Measurements from ENCODE around the gene SORCS3. TPM values are rescaled to one million over a fixed set of nuclear protein-coding genes. Genes with fewer than 3 reads are reported as not detected.

Gene SORCS3
- total RNA-seq, 4 donors from 2014 or later: 0.26 to 0.50 (median 0.41) TPM

DNA sequence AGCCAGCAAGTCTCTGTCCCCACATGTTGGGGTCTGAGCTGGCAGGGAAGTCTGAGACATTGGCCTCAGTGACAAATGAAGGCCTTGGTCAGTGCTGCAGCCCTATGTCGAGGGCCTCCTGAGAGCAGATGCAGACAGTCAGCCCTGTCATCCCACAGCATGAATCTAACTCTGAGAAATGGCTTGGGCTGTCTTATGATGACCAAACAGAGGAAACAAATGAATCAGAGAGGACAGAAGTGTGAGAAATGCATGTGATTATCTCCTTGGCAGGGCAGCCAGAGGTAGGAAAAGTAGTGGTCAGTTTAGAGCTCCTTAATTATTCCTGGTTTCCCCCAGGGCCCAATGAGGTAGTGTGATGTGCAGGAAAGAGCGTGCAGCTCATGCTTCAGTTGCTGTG lies 287.6 kb downstream of the SORCS3 start:
- WGBS: 88% methylated on average over 1 of the region's 2 CpGs
- peaks cover 0 to 3% (median 0%) of the 10 kb centered on the region in 4 donors for H3K9me3 ChIP-seq
- intact Hi-C loops (cut with DNase I): loop anchor here (10.0 kb wide), 2 partner anchors 284 to 344 kb away; partner anchors contain the start of gene SORCS3
- no peak overlapping the region for H3K27ac ChIP-seq (replicated peaks in 1 of 4)
- no peaks in the 10 kb centered on the region for H3K36me3 ChIP-seq
- no peaks in the 10 kb centered on the region for H3K4me1 ChIP-seq
- no peak overlapping the region for H3K4me3 ChIP-seq
- H3K27me3 ChIP-seq: no peaks in the 10 kb centered on the region
- DNase-seq (ENCODE audit: extremely low spot score): no peak
- TF ChIP-seq EP300 (IDR thresholded peaks at IDR 0.05): no peak
- no peak for TF ChIP-seq POLR2AphosphoS5 (IDR thresholded peaks at IDR 0.05)
- no peak for TF ChIP-seq POLR2A (IDR thresholded peaks at IDR 0.05; ENCODE audit: low read depth)
- TF ChIP-seq, protein P1, sequence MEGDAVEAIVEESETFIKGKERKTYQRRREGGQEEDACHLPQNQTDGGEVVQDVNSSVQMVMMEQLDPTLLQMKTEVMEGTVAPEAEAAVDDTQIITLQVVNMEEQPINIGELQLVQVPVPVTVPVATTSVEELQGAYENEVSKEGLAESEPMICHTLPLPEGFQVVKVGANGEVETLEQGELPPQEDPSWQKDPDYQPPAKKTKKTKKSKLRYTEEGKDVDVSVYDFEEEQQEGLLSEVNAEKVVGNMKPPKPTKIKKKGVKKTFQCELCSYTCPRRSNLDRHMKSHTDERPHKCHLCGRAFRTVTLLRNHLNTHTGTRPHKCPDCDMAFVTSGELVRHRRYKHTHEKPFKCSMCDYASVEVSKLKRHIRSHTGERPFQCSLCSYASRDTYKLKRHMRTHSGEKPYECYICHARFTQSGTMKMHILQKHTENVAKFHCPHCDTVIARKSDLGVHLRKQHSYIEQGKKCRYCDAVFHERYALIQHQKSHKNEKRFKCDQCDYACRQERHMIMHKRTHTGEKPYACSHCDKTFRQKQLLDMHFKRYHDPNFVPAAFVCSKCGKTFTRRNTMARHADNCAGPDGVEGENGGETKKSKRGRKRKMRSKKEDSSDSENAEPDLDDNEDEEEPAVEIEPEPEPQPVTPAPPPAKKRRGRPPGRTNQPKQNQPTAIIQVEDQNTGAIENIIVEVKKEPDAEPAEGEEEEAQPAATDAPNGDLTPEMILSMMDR (IDR thresholded peaks at IDR 0.05): no peak

DNA sequence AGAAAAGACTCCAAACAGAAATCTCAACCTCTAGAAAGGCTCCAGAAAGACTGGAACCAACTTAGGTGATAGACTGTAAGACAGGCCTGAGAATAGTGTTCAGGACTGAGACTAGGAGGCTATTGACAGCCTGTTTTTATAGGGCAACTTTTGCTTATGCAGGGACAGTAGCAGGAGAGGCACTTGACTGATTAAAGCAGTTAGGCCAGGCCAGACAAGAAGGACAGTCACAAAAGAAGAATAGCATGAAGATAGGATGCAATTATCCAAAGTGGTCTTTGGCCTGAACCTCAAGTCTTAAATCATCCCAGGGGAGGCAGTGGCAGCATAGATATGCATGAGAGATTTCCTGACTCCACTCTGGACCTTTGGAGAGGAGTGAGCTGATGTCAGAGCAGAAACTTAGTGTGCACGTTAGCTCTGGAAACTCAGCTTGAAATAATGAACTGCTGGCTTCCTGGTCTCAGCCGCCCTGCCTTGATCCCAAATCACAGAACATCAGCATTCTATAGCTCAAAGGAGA lies 290.6 kb downstream of the SORCS3 start:
- Histone ChIP-seq H3K4me3 (no peak overlapping the region), H3K27me3 (no peaks in the 10 kb centered on the region), H3K36me3 (no peaks in the 10 kb centered on the region), H3K27ac (replicated peaks in 1 of 4) (no peak overlapping the region), H3K4me1 (no peaks in the 10 kb centered on the region), H3K9me3 (peaks cover 0 to 3% (median 0%) of the 10 kb centered on the region in 4 donors)
- intact Hi-C loops (cut with DNase I): no loop called here
- no peak for TF ChIP-seq POLR2A (IDR thresholded peaks at IDR 0.05; ENCODE audit: low read depth)
- TF ChIP-seq, protein P1 (IDR thresholded peaks at IDR 0.05): no peak
- TF ChIP-seq EP300 (IDR thresholded peaks at IDR 0.05): no peak
- TF ChIP-seq POLR2AphosphoS5 (IDR thresholded peaks at IDR 0.05): no peak
- no peak for DNase-seq (ENCODE audit: extremely low spot score)
- 85% methylated on average over 2 of the region's 2 CpGs for WGBS

DNA sequence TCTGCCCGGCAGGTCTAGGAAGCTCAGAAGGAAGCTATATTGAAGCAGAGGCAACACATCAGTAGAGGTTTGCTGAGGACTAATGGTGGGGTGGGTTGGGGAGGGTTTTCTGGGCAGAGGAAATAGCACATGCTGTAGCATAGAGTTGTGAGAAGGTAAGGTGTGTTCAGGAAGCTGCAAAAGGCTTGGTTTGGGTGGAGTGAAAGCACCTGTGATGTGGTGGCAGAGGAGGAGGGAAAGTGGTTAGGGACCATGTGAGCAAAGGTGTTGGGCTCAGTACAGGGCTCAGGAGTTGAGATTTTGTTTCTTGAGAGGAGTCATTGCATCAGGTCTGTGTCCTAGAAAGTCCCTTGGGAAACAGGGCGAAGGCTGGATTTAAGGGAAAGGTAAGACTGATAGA lies 294.6 kb downstream of the SORCS3 start:
- Histone ChIP-seq H3K4me1 (no peaks in the 10 kb centered on the region), H3K4me3 (no peak overlapping the region), H3K9me3 (no peaks in the 10 kb centered on the region), H3K36me3 (no peaks in the 10 kb centered on the region), H3K27me3 (no peaks in the 10 kb centered on the region), H3K27ac (replicated peaks in 1 of 4) (no peak overlapping the region)
- TF ChIP-seq POLR2AphosphoS5 (IDR thresholded peaks at IDR 0.05) (no peak), POLR2A (IDR thresholded peaks at IDR 0.05; ENCODE audit: low read depth) (no peak), EP300 (IDR thresholded peaks at IDR 0.05) (no peak)
- TF ChIP-seq, protein P1 (IDR thresholded peaks at IDR 0.05): no peak
- intact Hi-C loops (cut with DNase I): no loop called here
- 38% methylated on average over 2 of the region's 2 CpGs for WGBS
- DNase-seq (ENCODE audit: extremely low spot score): no peak

DNA sequence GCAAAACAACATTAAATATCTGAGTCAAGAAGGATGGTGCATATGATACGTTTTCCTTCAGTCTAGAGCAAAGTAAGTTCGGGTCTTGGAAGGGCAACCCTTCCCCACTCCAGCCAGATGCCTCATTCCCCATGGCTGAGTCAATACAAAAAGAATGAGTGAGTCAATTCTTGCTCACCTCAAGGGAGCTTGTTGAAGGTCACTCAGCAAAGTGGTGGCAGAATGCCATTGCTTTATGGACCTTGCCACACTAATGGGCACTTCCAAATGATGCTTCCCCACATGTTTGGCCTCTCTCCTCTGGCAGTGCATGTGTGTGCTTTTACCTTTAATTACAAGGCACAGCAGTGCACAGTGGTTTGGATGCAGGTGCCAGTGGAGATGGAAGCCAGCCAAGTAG lies 296.5 kb downstream of the SORCS3 start:
- Histone ChIP-seq H3K4me1 (no peaks in the 10 kb centered on the region), H3K27me3 (no peaks in the 10 kb centered on the region), H3K36me3 (no peaks in the 10 kb centered on the region), H3K9me3 (no peaks in the 10 kb centered on the region), H3K27ac (replicated peaks in 1 of 4) (no peak overlapping the region), H3K4me3 (no peak overlapping the region)
- TF ChIP-seq POLR2A (IDR thresholded peaks at IDR 0.05; ENCODE audit: low read depth): no peak
- TF ChIP-seq POLR2AphosphoS5 (IDR thresholded peaks at IDR 0.05): no peak
- no peak for TF ChIP-seq EP300 (IDR thresholded peaks at IDR 0.05)
- TF ChIP-seq, protein P1 (IDR thresholded peaks at IDR 0.05): no peak
- 56% methylated on average over 2 of the region's 2 CpGs for WGBS
- no peak for DNase-seq (ENCODE audit: extremely low spot score)
- intact Hi-C loops (cut with DNase I): no loop called here

DNA sequence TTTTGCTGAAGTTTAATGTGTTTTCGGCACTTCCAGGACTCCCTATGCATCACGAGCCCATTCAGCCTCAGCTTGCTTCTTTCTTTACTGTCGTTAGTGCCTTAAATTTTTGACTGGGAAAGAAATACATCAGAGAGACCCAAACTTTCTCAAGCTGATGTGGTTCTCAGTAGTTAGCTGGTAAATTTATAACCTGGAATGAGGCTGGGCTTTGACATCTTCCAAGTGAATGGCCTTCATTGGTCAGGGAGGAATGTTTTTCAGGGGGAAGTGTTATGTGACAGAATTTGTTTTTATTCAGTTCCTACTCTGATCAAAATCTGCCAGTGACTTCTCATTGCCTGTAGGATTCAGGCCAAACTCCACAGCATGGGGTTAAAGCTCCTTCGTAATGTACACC lies 296.9 kb downstream of the SORCS3 start:
- no peak for DNase-seq (ENCODE audit: extremely low spot score)
- Histone ChIP-seq H3K27ac (replicated peaks in 1 of 4) (no peak overlapping the region), H3K4me3 (no peak overlapping the region), H3K36me3 (no peaks in the 10 kb centered on the region), H3K27me3 (no peaks in the 10 kb centered on the region), H3K9me3 (no peaks in the 10 kb centered on the region), H3K4me1 (no peaks in the 10 kb centered on the region)
- TF ChIP-seq, protein P1 (IDR thresholded peaks at IDR 0.05): no peak
- TF ChIP-seq POLR2AphosphoS5 (IDR thresholded peaks at IDR 0.05): no peak
- WGBS: 88% methylated on average over 4 of the region's 4 CpGs
- intact Hi-C loops (cut with DNase I): no loop called here

Measured in esophagus muscularis mucosa (tissue), 4 donors.